GM10248 (cell line): ENCODE measurements around the gene AMBN.

Experiments
- CTCF ChIA-PET: fragments of 300-600 bp; sonication (Branson Sonifier 250); formaldehyde crosslinking; extraction: SDS; loops from one replicate; lab custom pipeline; 2021; ENCODE audit warnings: antibody characterized with exemption; lab: Yijun Ruan, JAX
- POLR2A ChIA-PET: fragments of 350-650 bp; sonication (Branson Sonifier 250); formaldehyde crosslinking; extraction: SDS; loops from one replicate; lab custom pipeline; 2020; ENCODE audit warnings: antibody characterized with exemption; lab: Yijun Ruan, JAX
- DNase-seq: peaks from one replicate; pipeline ENCODE4 v3.0.0; 2012; ENCODE audit errors: extremely low spot score
- CTCF ChIP-seq: IDR thresholded peaks from 2 replicates; pipeline ENCODE4 v1.5.1; 2012; ENCODE audit warnings: mild to moderate bottlenecking, low read depth; ENCODE audit errors: extremely low read depth, missing control alignments, control extremely low read depth

The AMBN gene

GRCh38 chr4:70570796-70571195 is 21.3 kb upstream of the AMBN start:
- POLR2A ChIA-PET, result no interaction called here
- CTCF ChIA-PET, result interaction anchor here (4.2 kb wide), 1 partner anchor 11 kb away, joined by 21 read pairs; no protein-coding TSS in a partner anchor
- TF ChIP-seq CTCF, result no peak
- no peak for DNase-seq

GRCh38 chr4:70571772-70572171 is 20.3 kb upstream of the AMBN start:
- ChIA-PET CTCF (interaction anchor here (1.1 to 4.2 kb wide), 3 partner anchors 10 to 29 kb away, joined by 3 to 21 read pairs (median 3); no protein-coding TSS in a partner anchor), POLR2A (no interaction called here)
- no peak for DNase-seq
- TF ChIP-seq CTCF, result no peak

DNA sequence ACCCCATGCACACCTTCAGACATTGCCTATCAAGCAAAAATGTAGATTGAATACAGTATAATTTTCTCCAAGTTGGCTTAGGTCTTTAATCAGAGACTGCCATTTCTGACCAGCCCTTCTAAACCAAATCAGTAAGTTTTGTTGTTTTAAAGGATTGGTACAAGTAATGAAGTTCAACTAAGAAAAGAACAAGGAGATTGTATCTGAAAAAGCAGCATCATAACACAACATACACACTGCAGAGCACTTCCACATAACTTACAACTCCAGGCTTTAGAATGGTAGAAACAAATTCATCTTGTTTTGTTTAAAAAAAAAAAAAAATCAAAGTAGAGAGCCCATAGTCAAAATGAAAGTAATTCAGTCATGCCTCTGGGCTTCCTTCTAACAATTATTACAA is 16.1 kb upstream of the AMBN start:
- POLR2A ChIA-PET, result no interaction called here
- TF ChIP-seq CTCF, result no peak
- DNase-seq, result no peak
- CTCF ChIA-PET, result no interaction called here

DNA sequence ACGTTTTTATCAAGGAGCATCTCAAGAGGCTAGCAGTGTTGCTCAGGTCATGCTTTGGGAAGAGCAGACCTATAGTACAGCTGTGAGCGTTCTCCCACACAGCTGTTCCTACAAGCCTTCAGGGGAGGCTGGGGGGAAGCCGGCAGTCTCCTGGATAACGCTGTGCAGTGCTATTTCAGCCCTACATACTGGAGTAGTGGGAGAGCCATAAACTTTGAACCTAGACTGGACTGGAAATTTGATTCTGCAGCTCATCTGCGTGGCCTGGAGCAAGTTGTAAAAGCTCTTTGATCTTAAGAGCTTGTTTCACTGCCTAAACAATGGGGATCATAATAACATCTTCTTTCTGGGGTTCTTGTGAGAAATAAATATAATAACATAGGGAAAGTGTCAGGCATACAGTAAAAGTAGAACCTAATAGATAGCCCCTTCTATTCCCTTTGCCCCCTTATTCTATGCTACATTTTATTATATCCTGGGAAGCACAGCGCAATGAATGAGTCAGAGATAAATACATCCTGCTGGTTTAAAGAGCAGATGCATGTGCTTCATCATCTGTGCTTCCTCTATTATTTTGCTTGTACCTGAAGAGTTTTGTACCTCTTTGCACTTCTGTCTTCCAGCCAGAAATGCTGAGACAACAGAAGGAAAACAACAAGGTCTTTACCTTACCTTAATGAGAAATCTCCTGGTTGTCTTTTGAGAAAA is 14.7 kb upstream of the AMBN start:
- ChIA-PET CTCF (interaction anchor here (1.0 to 1.8 kb wide), 2 partner anchors 10 to 53 kb away, joined by 3 to 8 read pairs; no protein-coding TSS in a partner anchor), POLR2A (no interaction called here)
- DNase-seq, result no peak
- TF ChIP-seq CTCF, result no peak

GRCh38 chr4:70581980-70582379 is 10.1 kb upstream of the AMBN start:
- POLR2A ChIA-PET, result no interaction called here
- no peak for TF ChIP-seq CTCF
- CTCF ChIA-PET, result interaction anchor here (0.9 to 1.4 kb wide), 3 partner anchors 10 to 459 kb away, joined by 3 to 4 read pairs (median 3); no protein-coding TSS in a partner anchor
- DNase-seq, result no peak

- POLR2A ChIA-PET, result no interaction called here
- CTCF ChIA-PET, result no interaction called here
- no peak for TF ChIP-seq CTCF
- DNase-seq, result no peak
These were observed 7.9 kb upstream of the AMBN start for GRCh38 chr4:70583952-70584834.
